GM20000 (cell line): Measurements from ENCODE around the gene OR2T35.
"Not testable (repeated sequence)": the region's sequence is repeated elsewhere in the genome, so short reads cannot be mapped to it uniquely, and the experiment has no call there.

ENCODE experiments used
- DNase-seq: peaks from one replicate; pipeline ENCODE4 v3.0.0; 2012; ENCODE audit warnings: low spot score
- TF ChIP-seq, protein P1 (sequence below): IDR thresholded peaks from 2 replicates; pipeline ENCODE4 v1.5.1; 2012; ENCODE audit warnings: mild to moderate bottlenecking, control low read depth; ENCODE audit errors: extremely low read depth, missing control alignments

Gene OR2T35

DNA sequence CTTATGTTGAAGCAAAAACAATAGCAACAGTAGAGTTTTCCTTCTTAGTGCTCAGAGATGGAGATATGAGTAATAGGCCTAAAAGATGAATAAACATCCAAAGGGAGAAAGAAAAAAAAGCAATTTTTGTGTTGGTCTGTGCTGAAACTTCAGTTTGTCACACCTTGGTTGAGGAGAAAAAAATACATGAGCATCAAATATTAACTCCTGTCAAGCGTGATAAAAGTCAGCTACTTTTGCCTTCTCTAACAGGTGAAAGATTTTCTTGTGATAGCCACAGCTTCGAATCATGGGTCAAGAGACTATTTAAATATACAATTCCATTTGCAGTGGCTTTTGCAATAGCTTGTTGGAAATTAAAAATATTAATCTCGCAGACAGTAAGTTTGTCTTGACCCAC, 4.2 kb downstream of the OR2T35 start:
- not testable (repeated sequence) for DNase-seq

GRCh38 chr1:248639652-248640051, 5.4 kb downstream of the OR2T35 start:
- not testable (repeated sequence) for DNase-seq

DNA sequence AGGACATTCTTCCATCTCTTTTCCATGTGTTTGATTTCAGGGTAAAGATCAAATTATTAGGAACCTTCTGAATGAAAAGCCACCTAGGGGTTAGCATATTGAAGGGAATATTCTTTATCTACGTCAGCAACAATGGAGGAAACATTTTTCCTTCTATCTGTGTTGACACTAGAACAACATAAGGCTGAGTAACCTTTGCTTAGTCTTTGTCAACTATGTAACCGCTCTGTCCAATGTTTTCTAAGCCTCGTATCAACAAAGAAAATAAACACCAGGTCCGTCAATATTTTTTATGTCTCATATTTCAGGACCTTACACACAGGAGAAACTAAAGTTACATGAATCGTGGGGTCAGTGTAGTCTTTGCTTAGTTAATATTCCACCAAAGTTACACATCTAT, 8.5 kb downstream of the OR2T35 start:
- not testable (repeated sequence) for DNase-seq

DNA sequence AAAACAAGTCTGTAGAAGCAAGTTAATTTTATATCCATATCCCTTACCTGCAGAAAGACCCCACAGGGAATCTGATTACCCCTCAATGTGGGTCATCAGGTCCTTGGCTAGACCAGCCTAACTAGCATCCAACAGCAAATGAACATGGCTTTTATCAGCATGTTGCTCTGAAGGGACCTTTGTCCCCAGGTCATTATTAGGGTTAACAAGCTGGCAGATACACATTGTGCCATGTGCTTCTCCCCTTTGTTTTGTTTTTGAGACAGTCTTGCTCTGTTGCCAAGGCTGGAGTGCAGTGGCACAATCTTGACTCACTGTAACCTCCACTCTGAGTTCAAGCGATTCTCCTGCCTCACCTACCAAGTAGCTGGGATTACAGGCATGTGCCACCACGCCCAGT, 10.1 kb downstream of the OR2T35 start, which contains the start of gene OR2T11:
Gene OR2T11, minus strand, starts transcription at position 101 of the 400 bp plus-strand sequence. CDS start 7,963 bp downstream, outside the sequence.
- not testable (repeated sequence) for DNase-seq

GRCh38 chr1:248631354-248632008, 13.6 kb downstream of the OR2T35 start:
- TF ChIP-seq, protein P1, sequence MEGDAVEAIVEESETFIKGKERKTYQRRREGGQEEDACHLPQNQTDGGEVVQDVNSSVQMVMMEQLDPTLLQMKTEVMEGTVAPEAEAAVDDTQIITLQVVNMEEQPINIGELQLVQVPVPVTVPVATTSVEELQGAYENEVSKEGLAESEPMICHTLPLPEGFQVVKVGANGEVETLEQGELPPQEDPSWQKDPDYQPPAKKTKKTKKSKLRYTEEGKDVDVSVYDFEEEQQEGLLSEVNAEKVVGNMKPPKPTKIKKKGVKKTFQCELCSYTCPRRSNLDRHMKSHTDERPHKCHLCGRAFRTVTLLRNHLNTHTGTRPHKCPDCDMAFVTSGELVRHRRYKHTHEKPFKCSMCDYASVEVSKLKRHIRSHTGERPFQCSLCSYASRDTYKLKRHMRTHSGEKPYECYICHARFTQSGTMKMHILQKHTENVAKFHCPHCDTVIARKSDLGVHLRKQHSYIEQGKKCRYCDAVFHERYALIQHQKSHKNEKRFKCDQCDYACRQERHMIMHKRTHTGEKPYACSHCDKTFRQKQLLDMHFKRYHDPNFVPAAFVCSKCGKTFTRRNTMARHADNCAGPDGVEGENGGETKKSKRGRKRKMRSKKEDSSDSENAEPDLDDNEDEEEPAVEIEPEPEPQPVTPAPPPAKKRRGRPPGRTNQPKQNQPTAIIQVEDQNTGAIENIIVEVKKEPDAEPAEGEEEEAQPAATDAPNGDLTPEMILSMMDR: no peak
- DNase-seq: no peak

DNA sequence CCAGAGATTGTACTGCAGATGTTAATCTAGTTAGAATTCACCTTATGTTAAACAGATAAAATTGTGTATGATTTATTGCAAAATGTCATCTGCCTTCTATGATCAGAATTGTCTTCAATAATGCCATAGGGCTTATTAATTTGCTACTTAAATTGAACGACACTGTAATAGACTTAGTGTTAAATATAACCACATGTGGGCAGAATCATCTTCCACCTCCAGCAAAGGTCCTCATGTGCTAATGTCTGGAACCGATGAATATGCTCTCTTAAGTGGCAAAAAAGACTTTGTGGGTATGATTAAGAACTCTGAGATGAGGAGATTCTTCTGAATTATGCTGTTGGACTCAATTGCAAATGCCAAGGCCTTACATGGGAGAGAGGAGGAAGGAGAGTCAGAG, 14.5 kb downstream of the OR2T35 start:
- no peak for DNase-seq
- TF ChIP-seq, protein P1: no peak

GRCh38 chr1:248627971-248628844, 16.9 kb downstream of the OR2T35 start:
- DNase-seq: peak; percentile 73
- TF ChIP-seq, protein P1: no peak

DNA sequence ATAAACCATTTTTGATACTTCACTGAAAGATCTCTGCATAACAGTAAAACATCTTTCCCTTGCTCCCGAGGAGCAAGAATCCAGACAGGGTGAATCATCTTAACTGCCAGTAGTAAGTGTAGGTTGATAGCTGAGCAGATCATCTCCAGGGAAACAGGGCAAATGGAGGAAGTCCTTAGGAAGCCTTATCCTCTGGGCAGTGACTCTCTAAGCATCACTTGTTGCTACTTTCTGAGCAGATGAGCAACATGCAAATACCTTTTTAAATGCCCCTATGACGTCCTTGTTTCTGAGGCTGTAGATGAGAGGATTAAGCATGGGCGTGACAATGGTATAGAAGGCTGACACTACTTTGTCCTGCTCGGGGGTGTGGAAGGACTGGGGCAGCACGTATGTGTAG, 19.1 kb downstream of the OR2T35 start:
- no peak for DNase-seq
- TF ChIP-seq, protein P1: no peak

GRCh38 chr1:248625166-248625565, 19.9 kb downstream of the OR2T35 start:
- DNase-seq: no peak
- TF ChIP-seq, protein P1: no peak
